ENCODE measurements around the gene ZNF175.
A peak's percentile ranks its signal among the peaks of the same experiment; 100 is the strongest.
"Not testable (repeated sequence)": the region's sequence is repeated elsewhere in the genome, so short reads cannot be mapped to it uniquely, and the experiment has no call there.

The ZNF175 gene

GRCh38 chr19:51628153-51628939, 57.3 kb downstream of the ZNF175 start:
- DNase-seq (ENCODE audit: low read depth), result no peak
- no peak for TF ChIP-seq CTCF (IDR thresholded peaks at IDR 0.05; ENCODE audit: insufficient read depth, low read depth, low read length, missing control alignments)
- H3K4me3 ChIP-seq (ENCODE audit: low read depth, low read length), result no peak overlapping the region

GRCh38 chr19:51630315-51630714, 59.2 kb downstream of the ZNF175 start, which contains the start of gene SIGLEC5:
SIGLEC5 (minus strand) TSS chr19:51630401; CDS start chr19:51630335, 66 bp downstream.
- not testable (repeated sequence) for DNase-seq (ENCODE audit: low read depth); H3K4me3 ChIP-seq (ENCODE audit: low read depth, low read length)

- TF ChIP-seq CTCF (IDR thresholded peaks at IDR 0.05; ENCODE audit: insufficient read depth, low read depth, low read length, missing control alignments), result no peak
- no peak for DNase-seq (ENCODE audit: low read depth)
- H3K4me3 ChIP-seq (ENCODE audit: low read depth, low read length), result no peak overlapping the region
Observed at GRCh38 chr19:51632126-51632525, 61.0 kb downstream of the ZNF175 start.

- TF ChIP-seq CTCF (IDR thresholded peaks at IDR 0.05; ENCODE audit: insufficient read depth, low read depth, low read length, missing control alignments), result peak; percentile 53
- no peak overlapping the region for H3K4me3 ChIP-seq (ENCODE audit: low read depth, low read length)
- peak; percentile 42 for DNase-seq (ENCODE audit: low read depth)
Observed at GRCh38 chr19:51637362-51637978, 66.4 kb downstream of the ZNF175 start.

- H3K4me3 ChIP-seq (ENCODE audit: low read depth, low read length), result no peak overlapping the region
- TF ChIP-seq CTCF (IDR thresholded peaks at IDR 0.05; ENCODE audit: insufficient read depth, low read depth, low read length, missing control alignments), result no peak
Observed at GRCh38 chr19:51639916-51640315, 68.8 kb downstream of the ZNF175 start.

GRCh38 chr19:51640386-51640785, 69.3 kb downstream of the ZNF175 start:
- H3K4me3 ChIP-seq (ENCODE audit: low read depth, low read length), result no peak overlapping the region
- no peak for TF ChIP-seq CTCF (IDR thresholded peaks at IDR 0.05; ENCODE audit: insufficient read depth, low read depth, low read length, missing control alignments)
- no peak for DNase-seq (ENCODE audit: low read depth)

More at GRCh38 chr19:51639916-51640315, 68.8 kb downstream of the ZNF175 start:
- DNase-seq (ENCODE audit: low read depth), result no peak

GRCh38 chr19:51641648-51642047, 70.6 kb downstream of the ZNF175 start:
- no peak overlapping the region for H3K4me3 ChIP-seq (ENCODE audit: low read depth, low read length)
- DNase-seq (ENCODE audit: low read depth), result no peak
- no peak for TF ChIP-seq CTCF (IDR thresholded peaks at IDR 0.05; ENCODE audit: insufficient read depth, low read depth, low read length, missing control alignments)

Data from GM12865 (cell line).